ENCODE data around the gene MYO15B. TPM values are rescaled to one million over a fixed set of nuclear protein-coding genes. Genes with fewer than 3 reads are reported as not detected.

The MYO15B gene
- total RNA-seq, 4 donors from 2014 or later, result 51.5 to 191 (median 73.5) TPM

- TF ChIP-seq, protein P1, sequence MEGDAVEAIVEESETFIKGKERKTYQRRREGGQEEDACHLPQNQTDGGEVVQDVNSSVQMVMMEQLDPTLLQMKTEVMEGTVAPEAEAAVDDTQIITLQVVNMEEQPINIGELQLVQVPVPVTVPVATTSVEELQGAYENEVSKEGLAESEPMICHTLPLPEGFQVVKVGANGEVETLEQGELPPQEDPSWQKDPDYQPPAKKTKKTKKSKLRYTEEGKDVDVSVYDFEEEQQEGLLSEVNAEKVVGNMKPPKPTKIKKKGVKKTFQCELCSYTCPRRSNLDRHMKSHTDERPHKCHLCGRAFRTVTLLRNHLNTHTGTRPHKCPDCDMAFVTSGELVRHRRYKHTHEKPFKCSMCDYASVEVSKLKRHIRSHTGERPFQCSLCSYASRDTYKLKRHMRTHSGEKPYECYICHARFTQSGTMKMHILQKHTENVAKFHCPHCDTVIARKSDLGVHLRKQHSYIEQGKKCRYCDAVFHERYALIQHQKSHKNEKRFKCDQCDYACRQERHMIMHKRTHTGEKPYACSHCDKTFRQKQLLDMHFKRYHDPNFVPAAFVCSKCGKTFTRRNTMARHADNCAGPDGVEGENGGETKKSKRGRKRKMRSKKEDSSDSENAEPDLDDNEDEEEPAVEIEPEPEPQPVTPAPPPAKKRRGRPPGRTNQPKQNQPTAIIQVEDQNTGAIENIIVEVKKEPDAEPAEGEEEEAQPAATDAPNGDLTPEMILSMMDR (IDR thresholded peaks at IDR 0.05; ENCODE audit: low read depth), result no peak
Observed at GRCh38 chr17:75546181-75546580, 41.4 kb upstream of the MYO15B start.

GRCh38 chr17:75547091-75547490 lies 40.5 kb upstream of the MYO15B start:
- TF ChIP-seq, protein P1 (IDR thresholded peaks at IDR 0.05; ENCODE audit: low read depth), result no peak

DNA sequence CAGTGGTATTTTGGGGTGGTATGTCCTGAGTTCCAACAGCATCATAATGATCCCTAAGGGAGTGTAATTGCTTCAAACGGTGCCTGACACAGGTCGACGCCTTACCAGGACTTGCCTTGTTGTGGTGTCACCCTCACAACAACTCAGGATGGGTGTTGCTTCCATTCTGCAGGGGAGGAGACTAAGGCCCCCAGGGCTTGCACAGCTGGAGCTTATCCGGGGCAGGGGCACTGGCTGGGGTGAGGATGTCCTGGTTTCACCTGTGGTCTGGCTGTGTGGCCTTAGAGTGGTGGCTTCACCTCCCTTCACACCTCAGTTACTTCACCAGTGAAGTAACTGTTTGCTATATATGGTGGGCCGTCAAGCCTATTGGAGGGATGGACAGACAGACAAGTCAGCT lies 38.8 kb upstream of the MYO15B start:
- TF ChIP-seq, protein P1 (IDR thresholded peaks at IDR 0.05; ENCODE audit: low read depth), result no peak

GRCh38 chr17:75549246-75550138 lies 38.1 kb upstream of the MYO15B start:
- TF ChIP-seq, protein P1 (IDR thresholded peaks at IDR 0.05; ENCODE audit: low read depth), result no peak

DNA sequence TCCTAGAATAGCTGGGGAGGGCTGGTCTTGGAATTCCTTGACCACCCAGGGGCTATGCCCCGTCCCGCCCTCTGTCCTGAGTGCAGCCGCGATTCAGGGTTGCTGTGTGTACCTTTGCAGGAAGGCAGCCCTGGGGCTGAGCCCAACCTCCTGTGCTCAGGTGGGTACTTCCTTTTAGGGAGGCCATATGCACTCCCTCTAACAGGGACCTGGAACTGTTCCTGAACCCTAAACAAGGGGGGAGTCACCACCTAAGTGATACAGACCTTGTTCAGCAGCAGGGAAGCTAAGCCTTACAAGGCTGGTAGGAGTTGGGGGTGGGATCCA lies 37.5 kb upstream of the MYO15B start:
- TF ChIP-seq, protein P1 (IDR thresholded peaks at IDR 0.05; ENCODE audit: low read depth), result no peak

DNA sequence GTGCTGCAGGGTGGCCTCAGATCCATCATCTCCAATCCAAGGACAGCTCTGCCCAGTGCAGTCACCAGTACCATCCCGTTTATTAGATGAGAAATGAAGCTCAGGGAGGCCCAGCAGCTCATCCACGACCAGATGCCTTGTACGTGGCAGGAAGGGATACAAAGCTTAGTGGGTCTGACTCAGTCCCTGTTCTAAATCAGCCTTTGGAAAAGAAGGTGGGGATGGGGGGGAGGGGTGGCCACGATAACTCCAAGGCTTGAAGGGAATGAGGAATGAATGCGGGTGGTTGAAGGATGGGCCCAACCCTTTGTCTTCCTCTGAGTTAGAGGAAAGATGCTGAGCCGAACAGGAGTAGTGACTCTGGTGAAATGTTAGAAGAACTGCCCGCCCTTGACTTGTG lies 36.3 kb upstream of the MYO15B start:
- TF ChIP-seq, protein P1 (IDR thresholded peaks at IDR 0.05; ENCODE audit: low read depth), result no peak

- TF ChIP-seq, protein P1 (IDR thresholded peaks at IDR 0.05; ENCODE audit: low read depth), result no peak
Observed at GRCh38 chr17:75552425-75553294, 34.9 kb upstream of the MYO15B start.

All from subcutaneous adipose tissue (tissue), 4 donors.